GM06990 (cell line): ENCODE results near the gene MET.
"Not testable (repeated sequence)": the region's sequence is repeated elsewhere in the genome, so short reads cannot be mapped to it uniquely, and the experiment has no call there.

Source experiments
- DNase-seq: peaks from one replicate; pipeline ENCODE4 v3.0.0-alpha.2; 2011; ENCODE audit not compliant: insufficient read length; ENCODE audit errors: extremely low read depth
- H3K27me3 ChIP-seq: replicated peaks from 2 replicates; pipeline ENCODE4 v1.6.0; 2011; ENCODE audit warnings: low read length; ENCODE audit not compliant: control insufficient read depth, insufficient read depth
- H3K36me3 ChIP-seq: 2 replicates; pipeline ENCODE4 v1.5.1; 2011; ENCODE audit warnings: low read length; ENCODE audit not compliant: control insufficient read depth, insufficient read depth
- H3K4me3 ChIP-seq: replicated peaks from 2 replicates; pipeline ENCODE4 v1.5.1; 2011; ENCODE audit warnings: low read depth, mild to moderate bottlenecking, control low read depth, low read length
- TF ChIP-seq, protein P1 (sequence below): IDR thresholded peaks from 2 replicates; pipeline ENCODE4 v1.5.1; 2011; ENCODE audit warnings: low read length, control low read depth, mild to moderate bottlenecking, inconsistent platforms; ENCODE audit not compliant: insufficient read depth, poor library complexity, severe bottlenecking

The MET gene

DNA sequence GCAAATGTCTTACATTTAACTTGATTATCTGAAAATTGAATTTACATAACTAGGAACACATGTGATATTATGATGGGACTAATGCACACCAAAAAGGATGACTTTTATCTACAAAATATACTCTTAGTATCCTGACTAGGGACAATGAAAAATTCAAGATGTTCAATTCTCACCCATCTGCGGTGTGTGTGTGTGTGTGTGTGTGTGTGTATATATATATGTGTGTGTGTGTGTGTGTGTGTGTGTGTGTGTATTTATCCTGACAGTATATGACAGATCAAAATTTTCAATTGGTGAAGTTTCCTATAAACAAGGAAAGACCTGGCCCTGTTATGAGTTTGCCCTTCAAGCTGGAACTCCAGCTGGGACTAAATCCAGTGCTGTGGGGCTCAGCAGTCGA, 40.3 kb upstream of the MET start:
- Histone ChIP-seq H3K4me3 (no peak overlapping the region), H3K27me3 (no peaks in the 10 kb centered on the region), H3K36me3 (no peaks in the 10 kb centered on the region)
- TF ChIP-seq, protein P1, sequence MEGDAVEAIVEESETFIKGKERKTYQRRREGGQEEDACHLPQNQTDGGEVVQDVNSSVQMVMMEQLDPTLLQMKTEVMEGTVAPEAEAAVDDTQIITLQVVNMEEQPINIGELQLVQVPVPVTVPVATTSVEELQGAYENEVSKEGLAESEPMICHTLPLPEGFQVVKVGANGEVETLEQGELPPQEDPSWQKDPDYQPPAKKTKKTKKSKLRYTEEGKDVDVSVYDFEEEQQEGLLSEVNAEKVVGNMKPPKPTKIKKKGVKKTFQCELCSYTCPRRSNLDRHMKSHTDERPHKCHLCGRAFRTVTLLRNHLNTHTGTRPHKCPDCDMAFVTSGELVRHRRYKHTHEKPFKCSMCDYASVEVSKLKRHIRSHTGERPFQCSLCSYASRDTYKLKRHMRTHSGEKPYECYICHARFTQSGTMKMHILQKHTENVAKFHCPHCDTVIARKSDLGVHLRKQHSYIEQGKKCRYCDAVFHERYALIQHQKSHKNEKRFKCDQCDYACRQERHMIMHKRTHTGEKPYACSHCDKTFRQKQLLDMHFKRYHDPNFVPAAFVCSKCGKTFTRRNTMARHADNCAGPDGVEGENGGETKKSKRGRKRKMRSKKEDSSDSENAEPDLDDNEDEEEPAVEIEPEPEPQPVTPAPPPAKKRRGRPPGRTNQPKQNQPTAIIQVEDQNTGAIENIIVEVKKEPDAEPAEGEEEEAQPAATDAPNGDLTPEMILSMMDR, result no peak
- no peak for DNase-seq

- TF ChIP-seq, protein P1, result no peak
- no peaks in the 10 kb centered on the region for H3K36me3 ChIP-seq
- H3K4me3 ChIP-seq, result no peak overlapping the region
- H3K27me3 ChIP-seq, result no peaks in the 10 kb centered on the region
- DNase-seq, result no peak
Observed at GRCh38 chr7:116632384-116632783, 39.6 kb upstream of the MET start.

- no peak overlapping the region for H3K4me3 ChIP-seq
- no peaks in the 10 kb centered on the region for H3K36me3 ChIP-seq
- peak; percentile 29 for DNase-seq
- no peaks in the 10 kb centered on the region for H3K27me3 ChIP-seq
- TF ChIP-seq, protein P1, result no peak
Observed at GRCh38 chr7:116633131-116633988, 38.6 kb upstream of the MET start.

GRCh38 chr7:116636997-116637396, 35.0 kb upstream of the MET start:
- H3K4me3 ChIP-seq, result no peak overlapping the region
- DNase-seq, result no peak
- H3K36me3 ChIP-seq, result no peaks in the 10 kb centered on the region
- TF ChIP-seq, protein P1, result no peak
- no peaks in the 10 kb centered on the region for H3K27me3 ChIP-seq

- not testable (repeated sequence) for H3K4me3 ChIP-seq, H3K27me3 ChIP-seq, H3K36me3 ChIP-seq, DNase-seq
Observed at GRCh38 chr7:116638592-116638991, 33.4 kb upstream of the MET start.

GRCh38 chr7:116641551-116642153, 30.3 kb upstream of the MET start:
- DNase-seq, result no peak
- Histone ChIP-seq H3K27me3 (no peaks in the 10 kb centered on the region), H3K36me3 (no peaks in the 10 kb centered on the region), H3K4me3 (no peak overlapping the region)
- TF ChIP-seq, protein P1, result no peak

GRCh38 chr7:116643148-116643547, 28.8 kb upstream of the MET start:
- H3K27me3 ChIP-seq, H3K4me3 ChIP-seq, DNase-seq, H3K36me3 ChIP-seq: not testable (repeated sequence)
